ENCODE data around the gene UQCC5.

The UQCC5 gene

DNA sequence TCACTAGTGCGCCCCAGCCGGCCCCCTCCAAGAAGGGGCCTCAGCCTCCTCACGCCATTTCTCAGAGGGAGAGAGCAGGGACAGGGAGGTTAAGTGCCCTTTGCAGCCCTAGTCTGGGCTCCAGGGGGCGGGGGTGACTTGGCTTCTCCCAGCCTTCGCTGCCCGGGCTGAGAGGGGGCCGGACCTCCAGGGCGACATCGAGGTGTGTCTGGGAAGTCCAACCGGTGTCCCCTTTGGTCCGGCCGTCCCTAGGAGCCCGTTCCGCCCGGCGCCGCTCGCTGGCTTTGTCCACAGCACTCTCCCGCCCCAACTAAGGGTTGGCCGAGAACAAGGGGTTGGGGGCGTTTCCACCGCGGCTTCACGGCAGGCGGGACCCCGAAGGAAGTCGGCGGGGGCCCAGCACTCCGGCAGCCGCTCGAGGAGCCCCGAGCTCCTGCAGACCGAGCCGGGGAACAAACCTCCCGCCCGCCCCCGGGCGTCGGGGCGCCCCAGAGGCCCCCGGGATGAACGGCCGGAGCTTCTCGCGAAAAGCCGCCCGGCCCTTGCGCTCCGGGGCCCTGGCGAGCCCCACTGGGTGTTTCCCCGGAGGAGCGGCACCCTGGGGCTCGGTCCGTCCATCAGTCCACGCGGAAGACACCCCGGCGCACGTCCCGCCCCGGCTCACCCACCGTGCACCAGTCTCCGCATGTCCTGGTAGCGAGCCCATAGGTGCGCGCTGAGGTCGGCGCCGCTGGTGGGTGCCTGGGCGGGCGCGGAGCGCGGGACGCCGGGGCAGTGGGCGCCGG is 3.4 kb upstream of the UQCC5 start:
- TF ChIP-seq, protein P1, sequence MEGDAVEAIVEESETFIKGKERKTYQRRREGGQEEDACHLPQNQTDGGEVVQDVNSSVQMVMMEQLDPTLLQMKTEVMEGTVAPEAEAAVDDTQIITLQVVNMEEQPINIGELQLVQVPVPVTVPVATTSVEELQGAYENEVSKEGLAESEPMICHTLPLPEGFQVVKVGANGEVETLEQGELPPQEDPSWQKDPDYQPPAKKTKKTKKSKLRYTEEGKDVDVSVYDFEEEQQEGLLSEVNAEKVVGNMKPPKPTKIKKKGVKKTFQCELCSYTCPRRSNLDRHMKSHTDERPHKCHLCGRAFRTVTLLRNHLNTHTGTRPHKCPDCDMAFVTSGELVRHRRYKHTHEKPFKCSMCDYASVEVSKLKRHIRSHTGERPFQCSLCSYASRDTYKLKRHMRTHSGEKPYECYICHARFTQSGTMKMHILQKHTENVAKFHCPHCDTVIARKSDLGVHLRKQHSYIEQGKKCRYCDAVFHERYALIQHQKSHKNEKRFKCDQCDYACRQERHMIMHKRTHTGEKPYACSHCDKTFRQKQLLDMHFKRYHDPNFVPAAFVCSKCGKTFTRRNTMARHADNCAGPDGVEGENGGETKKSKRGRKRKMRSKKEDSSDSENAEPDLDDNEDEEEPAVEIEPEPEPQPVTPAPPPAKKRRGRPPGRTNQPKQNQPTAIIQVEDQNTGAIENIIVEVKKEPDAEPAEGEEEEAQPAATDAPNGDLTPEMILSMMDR (IDR thresholded peaks at IDR 0.05; ENCODE audit: extremely low read depth, missing control alignments) = no peak
- peak; percentile 72 for DNase-seq (ENCODE audit: low spot score)

DNA sequence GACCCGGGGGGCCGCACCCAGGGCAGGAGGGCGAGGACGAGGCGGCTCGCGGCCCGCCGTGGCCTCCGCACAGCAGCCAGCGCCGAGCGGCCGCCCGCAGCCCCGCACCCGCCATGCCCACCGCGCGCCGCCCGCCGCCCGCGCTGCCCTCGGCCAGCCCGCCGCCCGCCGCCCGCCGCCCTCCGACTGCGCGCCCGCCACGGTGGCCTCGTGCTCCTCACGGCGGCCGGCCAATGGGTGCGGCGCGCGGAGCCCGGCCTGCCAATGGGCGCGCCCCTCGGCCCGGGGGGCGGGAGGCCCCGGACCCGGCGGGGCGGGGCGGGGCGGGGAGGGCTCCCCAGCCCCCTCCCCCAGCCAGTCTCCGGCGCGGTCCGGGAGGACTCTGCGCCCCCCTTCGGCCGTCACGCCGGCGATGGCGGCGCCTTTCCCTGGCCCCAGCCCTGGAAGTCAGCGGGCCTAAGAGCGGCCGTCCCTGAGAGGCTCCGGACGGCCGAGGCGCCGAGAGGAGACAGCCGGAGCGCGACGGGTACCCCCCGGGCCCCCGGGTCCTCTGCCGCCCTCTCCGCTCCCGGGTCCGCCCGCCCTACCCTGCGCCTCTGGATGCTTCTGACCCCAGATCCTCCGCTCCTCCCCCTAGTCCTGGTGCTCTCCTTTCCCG is 2.7 kb upstream of the UQCC5 start, which contains the start of gene NT5DC2:
Gene NT5DC2 (minus strand): TSS at position 235 of the 658 bp plus-strand sequence. CDS start 120 bp downstream, at position 115.
- peak; percentile 99 for DNase-seq (ENCODE audit: low spot score)
- TF ChIP-seq, protein P1 (IDR thresholded peaks at IDR 0.05; ENCODE audit: extremely low read depth, missing control alignments) = no peak

DNA sequence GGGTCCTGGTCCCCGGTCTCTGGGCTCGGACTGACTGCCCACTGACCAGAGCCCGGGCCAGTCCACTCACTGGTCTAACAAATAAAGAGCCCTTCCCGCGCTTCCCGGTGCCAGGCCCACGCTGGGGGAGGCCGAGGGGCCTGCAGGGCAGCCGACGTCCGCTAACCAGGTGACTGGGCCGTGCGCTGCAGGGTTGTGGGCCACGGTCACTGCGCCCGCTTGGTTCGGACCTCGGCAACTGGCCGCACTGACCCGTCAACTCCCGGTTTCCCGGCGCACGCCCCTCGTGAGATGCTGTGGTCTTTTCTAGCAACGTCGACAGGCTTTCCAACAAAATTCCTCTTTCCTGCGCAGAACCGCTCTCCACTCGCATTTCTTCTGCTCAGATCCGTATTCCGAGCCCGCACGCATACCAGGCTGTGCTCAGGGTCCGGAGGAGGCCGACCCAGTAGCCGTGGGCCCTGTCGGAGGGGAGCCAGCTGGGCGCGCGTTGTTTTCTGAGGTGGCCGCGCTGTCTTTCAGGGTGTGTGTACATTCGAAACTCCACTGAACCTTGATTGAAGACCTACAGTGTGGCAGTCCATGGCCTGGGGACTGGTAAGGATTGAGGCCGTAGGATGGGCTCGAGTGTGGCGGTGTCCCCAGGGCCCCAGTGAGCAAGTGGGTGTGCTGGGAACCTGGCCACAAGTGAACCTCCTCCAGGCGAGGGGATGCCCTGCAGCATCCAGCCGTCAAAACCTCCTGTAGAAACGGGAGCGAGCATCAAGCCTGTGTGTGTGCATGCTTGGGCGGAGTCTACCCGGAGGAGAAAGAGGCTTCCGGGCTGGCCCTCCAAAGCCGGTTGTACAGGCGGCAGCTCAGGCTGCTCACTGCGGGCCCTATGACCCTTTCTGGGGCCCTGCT is 1.9 kb upstream of the UQCC5 start:
- TF ChIP-seq, protein P1 (IDR thresholded peaks at IDR 0.05; ENCODE audit: extremely low read depth, missing control alignments) = no peak
- DNase-seq (ENCODE audit: low spot score) = peak; percentile 18

GRCh38 chr3:52535411-52536111 is 844 bp upstream of the UQCC5 start:
- TF ChIP-seq, protein P1 (IDR thresholded peaks at IDR 0.05; ENCODE audit: extremely low read depth, missing control alignments) = no peak
- no peak for DNase-seq (ENCODE audit: low spot score)

GRCh38 chr3:52536112-52536368 is 365 bp upstream of the UQCC5 start:
- no peak for DNase-seq (ENCODE audit: low spot score)
- TF ChIP-seq, protein P1 (IDR thresholded peaks at IDR 0.05; ENCODE audit: extremely low read depth, missing control alignments) = no peak

- TF ChIP-seq, protein P1 (IDR thresholded peaks at IDR 0.05; ENCODE audit: extremely low read depth, missing control alignments) = no peak
- DNase-seq (ENCODE audit: low spot score) = no peak
Observed at GRCh38 chr3:52537165-52537620, 788 bp downstream of the UQCC5 start.

All from GM20000 (cell line).